SIG-M5 (cell line): ENCODE data around the gene MGAT4B.
"Not testable (repeated sequence)": the region's sequence is repeated elsewhere in the genome, so short reads cannot be mapped to it uniquely, and the experiment has no call there.

Experiments
- DNase-seq: peaks from one replicate; lab custom pipeline; 2025; lab: John Stamatoyannopoulos, UW

The MGAT4B gene

GRCh38 chr5:179806250-179807048 lies at the start of gene MGAT4B:
MGAT4B (minus strand) TSS chr5:179806866; CDS start chr5:179806583, 283 bp downstream.
- DNase-seq: no peak

GRCh38 chr5:179854356-179854755 lies 47.7 kb upstream of the MGAT4B start:
- no peak for DNase-seq

- no peak for DNase-seq
These were observed 46.4 kb upstream of the MGAT4B start for GRCh38 chr5:179852993-179853547.

- no peak for DNase-seq
These were observed 35.0 kb upstream of the MGAT4B start for GRCh38 chr5:179841621-179842020.

- DNase-seq: no peak
These were observed 34.1 kb upstream of the MGAT4B start for GRCh38 chr5:179840766-179841165.

- no peak for DNase-seq
These were observed 33.7 kb upstream of the MGAT4B start for GRCh38 chr5:179840321-179840720.

- DNase-seq: no peak
These were observed 32.9 kb upstream of the MGAT4B start for GRCh38 chr5:179839328-179840256.

- no peak for DNase-seq
These were observed 30.7 kb upstream of the MGAT4B start for GRCh38 chr5:179837076-179838011.

GRCh38 chr5:179836225-179837019 lies 29.8 kb upstream of the MGAT4B start:
- no peak for DNase-seq

- DNase-seq: not testable (repeated sequence)
These were observed 28.2 kb upstream of the MGAT4B start for GRCh38 chr5:179834871-179835270.

- DNase-seq: no peak
These were observed 27.5 kb upstream of the MGAT4B start for GRCh38 chr5:179834120-179834519.

- DNase-seq: no peak
These were observed 27.0 kb upstream of the MGAT4B start for GRCh38 chr5:179833709-179834070.

- no peak for DNase-seq
These were observed 26.5 kb upstream of the MGAT4B start for GRCh38 chr5:179833056-179833708.

GRCh38 chr5:179832039-179832745 lies 25.5 kb upstream of the MGAT4B start:
- DNase-seq: no peak

- DNase-seq: no peak
These were observed 24.3 kb upstream of the MGAT4B start for GRCh38 chr5:179830818-179831468.

- DNase-seq: no peak
These were observed 23.2 kb upstream of the MGAT4B start for GRCh38 chr5:179829732-179830435.

GRCh38 chr5:179828756-179829421 lies 22.2 kb upstream of the MGAT4B start:
- DNase-seq: no peak

GRCh38 chr5:179827680-179828079 lies 21.0 kb upstream of the MGAT4B start:
- peak; percentile 82 for DNase-seq
